CD4-positive, alpha-beta T cell (primary cell): ENCODE data around the gene MAPK8IP1. TPM values are rescaled to one million over a fixed set of nuclear protein-coding genes. Genes with fewer than 3 reads are reported as not detected.

Experiments used
- ATAC-seq: fragments of 200-7000 bp; cut with Tn5 transposase; one replicate; pipeline ENCODE4 v1.10.0; 2022; ENCODE audit warnings: mild to moderate bottlenecking; ENCODE audit not compliant: poor library complexity
- CTCF ChIA-PET: fragments of 350-600 bp; sonication (Branson Sonifier 250); formaldehyde crosslinking; loops from one replicate; lab custom pipeline; 2021; ENCODE audit warnings: antibody characterized with exemption, inconsistent platforms; lab: Charles Lee
- POLR2A ChIA-PET: fragments of 350-600 bp; sonication (Branson Sonifier 250); formaldehyde crosslinking; loops from one replicate; lab custom pipeline; 2021; ENCODE audit warnings: antibody characterized with exemption, inconsistent platforms; lab: Charles Lee
- DNase-seq, 14 experiments: peaks; one replicate each; pipeline ENCODE4 v3.0.0-alpha.2; 2013 to 2020; ENCODE audit warnings: mixed read lengths in 2 of 14
- H3K27ac ChIP-seq, 2 donors: one replicate each; pipeline versions ENCODE4 v1.5.1 to v1.7.0; 2013; ENCODE audit warnings: low read length in 2 of 2, low read depth in 1 of 2, mild to moderate bottlenecking in 1 of 2
- H3K27me3 ChIP-seq, 2 experiments: 1 replicate in 1 of 2; 2 replicates in 1 of 2; pipeline versions ENCODE4 v1.6.1 to v1.7.0; 2013; ENCODE audit warnings: low read length in 2 of 2, control low read depth in 1 of 2, mild to moderate bottlenecking in 1 of 2, moderate library complexity in 1 of 2; ENCODE audit not compliant: insufficient read depth in 2 of 2, control insufficient read depth in 1 of 2
- H3K36me3 ChIP-seq: one replicate; pipeline ENCODE4 v1.6.1; 2013; ENCODE audit warnings: low read length, control low read depth; ENCODE audit not compliant: insufficient read depth
- H3K4me1 ChIP-seq: one replicate; pipeline ENCODE4 v1.6.1; 2013; ENCODE audit warnings: low read length, control low read depth; ENCODE audit not compliant: insufficient read depth
- H3K4me3 ChIP-seq: one replicate; pipeline ENCODE4 v1.5.1; 2013; ENCODE audit warnings: mild to moderate bottlenecking, low read length, moderate library complexity
- H3K9me3 ChIP-seq, 2 experiments: 1 replicate in 1 of 2; 2 replicates in 1 of 2; pipeline versions ENCODE4 v1.6.1 to v1.7.0; 2013; ENCODE audit warnings: low read length in 2 of 2, mild to moderate bottlenecking in 2 of 2, control low read depth in 1 of 2, moderate library complexity in 1 of 2; ENCODE audit not compliant: control insufficient read depth in 1 of 2, insufficient read depth in 1 of 2
- H3K27ac Mint-ChIP-seq: one replicate; pipeline ENCODE4 v1.8.0; 2020; ENCODE audit warnings: mixed read lengths
- H3K27me3 Mint-ChIP-seq: one replicate; pipeline ENCODE4 v1.8.0; 2021; ENCODE audit warnings: mixed read lengths
- H3K36me3 Mint-ChIP-seq: one replicate; pipeline ENCODE4 v1.8.0; 2021; ENCODE audit warnings: low read depth, mixed read lengths
- H3K4me1 Mint-ChIP-seq: one replicate; pipeline ENCODE4 v1.8.0; 2021; ENCODE audit warnings: low read depth, mixed read lengths
- H3K4me3 Mint-ChIP-seq: one replicate; pipeline ENCODE4 v1.8.0; 2020; ENCODE audit warnings: mild to moderate bottlenecking, mixed read lengths
- H3K9me3 Mint-ChIP-seq: one replicate; pipeline ENCODE4 v1.8.0; 2020; ENCODE audit warnings: mixed read lengths
- CTCF ChIP-seq: fragments of 200-600 bp; IDR thresholded peaks from one replicate; pipeline ENCODE4 v1.8.0; 2022; ENCODE audit warnings: antibody characterized with exemption, mild to moderate bottlenecking
- intact Hi-C, 2 experiments: fragments of 100-400 bp; cut with DNase I in 1 of 2; cut with micrococcal nuclease in 1 of 2; formaldehyde crosslinking; loops; one replicate each; pipeline versions ENCODE4 v1.15.1 to v1.9.0; 2023 to 2025; cut with DNase I, micrococcal nuclease
- total RNA-seq, 174 experiments: library from RNA in 2 of 174; stranded (reverse) in 2 of 174; gene quantifications; one replicate each; pipeline ENCODE4 v1.2.3 and lab custom pipeline; 2021 to 2026

The MAPK8IP1 gene
- total RNA-seq, 2 experiments from 2014 or later = 2.3 to 2.4 TPM

- DNase-seq (no peak), ATAC-seq (no peak)
- Histone ChIP-seq H3K9me3 (no peaks in the 10 kb centered on the region), H3K27ac (peak overlapping the region in 1 of 2 donors; percentile 68), H3K36me3 (peaks cover 44% of the 10 kb centered on the region), H3K27me3 (no peaks in the 10 kb centered on the region), H3K4me3 (no peak overlapping the region), H3K4me1 (peaks cover 46% of the 10 kb centered on the region)
- ChIA-PET CTCF (no interaction called here), POLR2A (interaction anchor here (1.5 kb wide), 1 partner anchor 14 kb away, joined by 3 read pairs; the partner anchor contains the start of gene PEX16)
- Mint-ChIP-seq H3K9me3 (no peaks in the 10 kb centered on the region), H3K27me3 (no peaks in the 10 kb centered on the region), H3K4me3 (no peak overlapping the region), H3K36me3 (peaks cover 50% of the 10 kb centered on the region), H3K4me1 (peaks cover 25% of the 10 kb centered on the region), H3K27ac (peak overlapping the region; percentile 82)
- intact Hi-C loops = no loop called here
- TF ChIP-seq CTCF = no peak
Observed at GRCh38 chr11:45931739-45932138, 46.3 kb downstream of the MAPK8IP1 start.

- H3K4me1 Mint-ChIP-seq = peaks cover 25% of the 10 kb centered on the region
- H3K4me1 ChIP-seq = peaks cover 42% of the 10 kb centered on the region
- no peaks in the 10 kb centered on the region for H3K27me3 Mint-ChIP-seq
- no peak for TF ChIP-seq CTCF
- ChIA-PET POLR2A (interaction anchor here (1.5 kb wide), 1 partner anchor 14 kb away, joined by 3 read pairs; the partner anchor contains the start of gene PEX16), CTCF (no interaction called here)
- no peaks in the 10 kb centered on the region for H3K27me3 ChIP-seq
- H3K9me3 ChIP-seq = no peaks in the 10 kb centered on the region
- ATAC-seq = no peak
- no peak for DNase-seq
- no peak overlapping the region for H3K4me3 ChIP-seq
- H3K9me3 Mint-ChIP-seq = no peaks in the 10 kb centered on the region
- H3K27ac ChIP-seq = no peak overlapping the region
- peaks cover 48% of the 10 kb centered on the region for H3K36me3 ChIP-seq
- no peak overlapping the region for H3K27ac Mint-ChIP-seq
- H3K36me3 Mint-ChIP-seq = peaks cover 54% of the 10 kb centered on the region
- no peak overlapping the region for H3K4me3 Mint-ChIP-seq
- intact Hi-C loops = no loop called here
Observed at GRCh38 chr11:45932217-45932616, 46.8 kb downstream of the MAPK8IP1 start.

- Mint-ChIP-seq H3K4me3 (no peak overlapping the region), H3K36me3 (peaks cover 63% of the 10 kb centered on the region), H3K27me3 (no peaks in the 10 kb centered on the region), H3K27ac (no peak overlapping the region), H3K4me1 (peaks cover 25% of the 10 kb centered on the region), H3K9me3 (no peaks in the 10 kb centered on the region)
- no peaks in the 10 kb centered on the region for H3K27me3 ChIP-seq
- ATAC-seq = no peak
- no peak overlapping the region for H3K27ac ChIP-seq
- no peak for TF ChIP-seq CTCF
- H3K4me3 ChIP-seq = no peak overlapping the region
- no peaks in the 10 kb centered on the region for H3K9me3 ChIP-seq
- H3K4me1 ChIP-seq = peaks cover 36% of the 10 kb centered on the region
- CTCF ChIA-PET = no interaction called here
- peaks cover 57% of the 10 kb centered on the region for H3K36me3 ChIP-seq
- POLR2A ChIA-PET = interaction anchor here (1.5 kb wide), 1 partner anchor 16 kb away, joined by 3 read pairs; the partner anchor contains the start of gene PEX16
- intact Hi-C loops = no loop called here
- DNase-seq = peak in 3 of 14 experiments; percentile 21 to 26 (median 22)
Observed at GRCh38 chr11:45933131-45933831, 47.8 kb downstream of the MAPK8IP1 start.
